Measurements from ENCODE around the gene GATB.

- TF ChIP-seq, protein P1, sequence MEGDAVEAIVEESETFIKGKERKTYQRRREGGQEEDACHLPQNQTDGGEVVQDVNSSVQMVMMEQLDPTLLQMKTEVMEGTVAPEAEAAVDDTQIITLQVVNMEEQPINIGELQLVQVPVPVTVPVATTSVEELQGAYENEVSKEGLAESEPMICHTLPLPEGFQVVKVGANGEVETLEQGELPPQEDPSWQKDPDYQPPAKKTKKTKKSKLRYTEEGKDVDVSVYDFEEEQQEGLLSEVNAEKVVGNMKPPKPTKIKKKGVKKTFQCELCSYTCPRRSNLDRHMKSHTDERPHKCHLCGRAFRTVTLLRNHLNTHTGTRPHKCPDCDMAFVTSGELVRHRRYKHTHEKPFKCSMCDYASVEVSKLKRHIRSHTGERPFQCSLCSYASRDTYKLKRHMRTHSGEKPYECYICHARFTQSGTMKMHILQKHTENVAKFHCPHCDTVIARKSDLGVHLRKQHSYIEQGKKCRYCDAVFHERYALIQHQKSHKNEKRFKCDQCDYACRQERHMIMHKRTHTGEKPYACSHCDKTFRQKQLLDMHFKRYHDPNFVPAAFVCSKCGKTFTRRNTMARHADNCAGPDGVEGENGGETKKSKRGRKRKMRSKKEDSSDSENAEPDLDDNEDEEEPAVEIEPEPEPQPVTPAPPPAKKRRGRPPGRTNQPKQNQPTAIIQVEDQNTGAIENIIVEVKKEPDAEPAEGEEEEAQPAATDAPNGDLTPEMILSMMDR (conservative IDR thresholded peaks at IDR 0.05; ENCODE audit: low read depth, low read length): no peak
- TF ChIP-seq EZH2 (IDR thresholded peaks at IDR 0.05; ENCODE audit: low read length, unreplicated experiment): no peak
- no peak for TF ChIP-seq EZH2phosphoT487 (IDR thresholded peaks at IDR 0.05; ENCODE audit: borderline replicate concordance, low read length)
Measured at GRCh38 chr4:151674804-151675391, 85.9 kb downstream of the GATB start.
